KMS-11 (cell line): Measurements from ENCODE around the gene CUEDC2.

Experiments
- H2AFZ ChIP-seq: fragments of 200-600 bp; sonication (generic); 2 replicates; pipeline ENCODE4 v1.6.1; 2016; ENCODE audit warnings: antibody characterized with exemption, mixed run types, low read depth
- H3K27ac ChIP-seq: fragments of 200-600 bp; sonication (generic); 2 replicates; pipeline ENCODE4 v1.6.1; 2016; ENCODE audit warnings: mild to moderate bottlenecking, mixed run types
- H3K27me3 ChIP-seq: fragments of 200-600 bp; sonication (generic); 2 replicates; pipeline ENCODE4 v1.6.1; 2017; ENCODE audit warnings: mild to moderate bottlenecking, low read depth, mixed run types, moderate library complexity; ENCODE audit not compliant: insufficient read depth
- H3K36me3 ChIP-seq: fragments of 200-600 bp; sonication (generic); 2 replicates; pipeline ENCODE4 v1.6.1; 2017; ENCODE audit warnings: mild to moderate bottlenecking, mixed run types; ENCODE audit not compliant: insufficient read depth
- H3K4me1 ChIP-seq: fragments of 200-600 bp; sonication (generic); 2 replicates; pipeline ENCODE4 v1.6.1; 2016; ENCODE audit warnings: mild to moderate bottlenecking, low read depth, mixed run types; ENCODE audit not compliant: poor library complexity, severe bottlenecking
- H3K4me2 ChIP-seq: fragments of 200-600 bp; sonication (generic); 2 replicates; pipeline ENCODE4 v1.7.0; 2016; ENCODE audit warnings: mild to moderate bottlenecking, mixed run types
- H3K4me3 ChIP-seq: fragments of 200-600 bp; sonication (generic); IDR thresholded peaks from 2 replicates; pipeline ENCODE4 v1.6.1; 2017; ENCODE audit warnings: low read depth, low read length, mixed read lengths; ENCODE audit not compliant: insufficient read depth
- H3K79me2 ChIP-seq: fragments of 200-600 bp; sonication (generic); 2 replicates; pipeline ENCODE4 v1.6.1; 2016; ENCODE audit warnings: low read depth, mixed run types; ENCODE audit not compliant: insufficient read depth
- H3K9ac ChIP-seq: fragments of 200-600 bp; sonication (generic); 2 replicates; pipeline ENCODE4 v1.6.1; 2016; ENCODE audit warnings: mild to moderate bottlenecking, mixed run types
- H4K20me1 ChIP-seq: fragments of 200-600 bp; sonication (generic); 2 replicates; pipeline ENCODE4 v1.6.1; 2016; ENCODE audit warnings: mild to moderate bottlenecking, mixed run types; ENCODE audit not compliant: insufficient read depth
- TF ChIP-seq, protein P1 (sequence below): fragments of 200-600 bp; sonication (generic); conservative IDR thresholded peaks from 2 replicates; pipeline ENCODE4 v1.6.1; 2017; ENCODE audit warnings: low read depth, mild to moderate bottlenecking, antibody characterized with exemption, low read length, moderate library complexity, mixed read lengths

CUEDC2 gene

GRCh38 chr10:102408728-102409603, 23.4 kb downstream of the CUEDC2 start:
- H3K36me3 ChIP-seq = no peaks in the 10 kb centered on the region
- H3K79me2 ChIP-seq = no peaks in the 10 kb centered on the region
- no peak overlapping the region for H3K4me2 ChIP-seq
- no peak overlapping the region for H3K4me3 ChIP-seq
- TF ChIP-seq, protein P1, sequence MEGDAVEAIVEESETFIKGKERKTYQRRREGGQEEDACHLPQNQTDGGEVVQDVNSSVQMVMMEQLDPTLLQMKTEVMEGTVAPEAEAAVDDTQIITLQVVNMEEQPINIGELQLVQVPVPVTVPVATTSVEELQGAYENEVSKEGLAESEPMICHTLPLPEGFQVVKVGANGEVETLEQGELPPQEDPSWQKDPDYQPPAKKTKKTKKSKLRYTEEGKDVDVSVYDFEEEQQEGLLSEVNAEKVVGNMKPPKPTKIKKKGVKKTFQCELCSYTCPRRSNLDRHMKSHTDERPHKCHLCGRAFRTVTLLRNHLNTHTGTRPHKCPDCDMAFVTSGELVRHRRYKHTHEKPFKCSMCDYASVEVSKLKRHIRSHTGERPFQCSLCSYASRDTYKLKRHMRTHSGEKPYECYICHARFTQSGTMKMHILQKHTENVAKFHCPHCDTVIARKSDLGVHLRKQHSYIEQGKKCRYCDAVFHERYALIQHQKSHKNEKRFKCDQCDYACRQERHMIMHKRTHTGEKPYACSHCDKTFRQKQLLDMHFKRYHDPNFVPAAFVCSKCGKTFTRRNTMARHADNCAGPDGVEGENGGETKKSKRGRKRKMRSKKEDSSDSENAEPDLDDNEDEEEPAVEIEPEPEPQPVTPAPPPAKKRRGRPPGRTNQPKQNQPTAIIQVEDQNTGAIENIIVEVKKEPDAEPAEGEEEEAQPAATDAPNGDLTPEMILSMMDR = no peak
- no peaks in the 10 kb centered on the region for H4K20me1 ChIP-seq
- H3K27ac ChIP-seq = no peak overlapping the region
- no peak overlapping the region for H2AFZ ChIP-seq
- no peak overlapping the region for H3K9ac ChIP-seq
- peaks cover 50% of the 10 kb centered on the region for H3K27me3 ChIP-seq
- peaks cover 7% of the 10 kb centered on the region for H3K4me1 ChIP-seq

GRCh38 chr10:102408131-102408727, 24.1 kb downstream of the CUEDC2 start:
- H3K36me3 ChIP-seq = no peaks in the 10 kb centered on the region
- no peak overlapping the region for H3K4me3 ChIP-seq
- peaks cover 6% of the 10 kb centered on the region for H3K4me1 ChIP-seq
- H2AFZ ChIP-seq = no peak overlapping the region
- no peak overlapping the region for H3K27ac ChIP-seq
- H3K9ac ChIP-seq = no peak overlapping the region
- H3K27me3 ChIP-seq = peaks cover 44% of the 10 kb centered on the region
- no peaks in the 10 kb centered on the region for H4K20me1 ChIP-seq
- TF ChIP-seq, protein P1 = no peak
- no peak overlapping the region for H3K4me2 ChIP-seq
- no peaks in the 10 kb centered on the region for H3K79me2 ChIP-seq

DNA sequence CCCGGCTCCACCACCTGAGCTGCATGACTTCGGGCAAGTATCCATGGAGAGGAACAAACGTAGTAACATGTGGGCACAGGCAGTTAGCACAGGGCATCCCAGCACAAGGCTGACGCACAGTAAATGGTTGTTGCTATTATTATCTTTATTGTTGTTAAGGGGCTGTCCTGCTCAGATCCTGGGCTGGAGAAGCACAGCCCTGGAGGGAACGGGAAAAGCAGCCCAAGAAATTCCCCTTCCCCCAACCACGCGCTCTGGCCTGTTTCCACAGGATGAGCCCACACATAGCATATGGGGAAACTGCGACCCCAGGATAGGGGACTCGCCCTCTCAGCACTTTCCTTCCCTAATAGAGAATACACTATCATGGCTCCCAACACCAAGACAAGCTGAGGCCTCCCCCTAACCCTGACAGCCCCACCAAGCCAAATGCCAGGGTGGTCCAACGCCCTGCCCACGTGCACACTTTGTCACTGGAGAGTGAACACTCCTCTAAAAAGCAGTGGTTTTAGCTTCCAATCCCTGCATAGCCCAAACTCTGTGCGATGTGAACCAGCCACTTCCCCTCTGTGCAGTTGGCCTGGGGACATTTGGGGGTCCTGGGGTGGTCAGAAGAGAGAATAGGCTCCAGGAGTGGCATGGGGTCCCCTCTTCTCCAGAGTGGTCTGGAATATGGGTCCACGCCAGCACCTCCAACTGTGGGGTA, 24.8 kb downstream of the CUEDC2 start:
- H3K4me1 ChIP-seq = no peaks in the 10 kb centered on the region
- H3K27ac ChIP-seq = no peak overlapping the region
- H3K4me2 ChIP-seq = no peak overlapping the region
- no peak overlapping the region for H3K9ac ChIP-seq
- no peaks in the 10 kb centered on the region for H4K20me1 ChIP-seq
- no peaks in the 10 kb centered on the region for H3K36me3 ChIP-seq
- H2AFZ ChIP-seq = no peak overlapping the region
- H3K79me2 ChIP-seq = no peaks in the 10 kb centered on the region
- H3K27me3 ChIP-seq = peaks cover 37% of the 10 kb centered on the region
- TF ChIP-seq, protein P1 = no peak
- no peak overlapping the region for H3K4me3 ChIP-seq

DNA sequence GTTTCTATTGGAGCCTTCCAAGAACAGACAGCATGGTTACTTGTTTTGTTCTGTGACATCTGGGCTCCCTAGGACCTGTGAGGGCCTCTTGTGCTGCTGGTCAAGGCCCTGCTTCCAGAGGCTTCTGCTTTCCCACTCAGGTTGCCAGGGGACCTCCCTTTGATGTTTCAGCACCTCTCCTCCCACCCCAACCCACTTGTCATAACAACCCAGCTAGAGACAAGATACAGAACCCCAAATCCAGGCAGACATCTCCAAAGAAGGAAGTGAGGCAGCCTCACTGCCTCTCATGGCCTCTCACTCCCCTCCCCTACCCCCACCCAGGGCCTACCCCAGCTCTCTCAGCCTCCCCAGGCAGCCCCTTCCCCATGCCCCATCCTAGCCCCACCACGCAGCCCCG, 25.6 kb downstream of the CUEDC2 start:
- H3K4me2 ChIP-seq = no peak overlapping the region
- H3K4me1 ChIP-seq = no peaks in the 10 kb centered on the region
- no peak overlapping the region for H3K27ac ChIP-seq
- H3K9ac ChIP-seq = no peak overlapping the region
- H4K20me1 ChIP-seq = no peaks in the 10 kb centered on the region
- peaks cover 30% of the 10 kb centered on the region for H3K27me3 ChIP-seq
- TF ChIP-seq, protein P1 = no peak
- no peaks in the 10 kb centered on the region for H3K79me2 ChIP-seq
- no peak overlapping the region for H3K4me3 ChIP-seq
- H3K36me3 ChIP-seq = no peaks in the 10 kb centered on the region
- no peak overlapping the region for H2AFZ ChIP-seq
